HFF-Myc (cell line): ENCODE measurements around the gene CRY2.
A peak's percentile ranks its signal among the peaks of the same experiment; 100 is the strongest.

ENCODE experiments used
- DNase-seq: peaks from one replicate; pipeline ENCODE4 v3.0.0-alpha.2; 2011; ENCODE audit warnings: low read depth; ENCODE audit errors: extremely low read depth
- H3K4me3 ChIP-seq: replicated peaks from 2 replicates; pipeline ENCODE4 v1.5.1; 2011; ENCODE audit warnings: low read depth, mild to moderate bottlenecking, control low read depth, low read length
- CTCF ChIP-seq: IDR thresholded peaks from 2 replicates; pipeline ENCODE4 v1.5.1; 2012; ENCODE audit warnings: mild to moderate bottlenecking, low read depth, low read length, control low read depth; ENCODE audit errors: missing control alignments

Gene CRY2

DNA sequence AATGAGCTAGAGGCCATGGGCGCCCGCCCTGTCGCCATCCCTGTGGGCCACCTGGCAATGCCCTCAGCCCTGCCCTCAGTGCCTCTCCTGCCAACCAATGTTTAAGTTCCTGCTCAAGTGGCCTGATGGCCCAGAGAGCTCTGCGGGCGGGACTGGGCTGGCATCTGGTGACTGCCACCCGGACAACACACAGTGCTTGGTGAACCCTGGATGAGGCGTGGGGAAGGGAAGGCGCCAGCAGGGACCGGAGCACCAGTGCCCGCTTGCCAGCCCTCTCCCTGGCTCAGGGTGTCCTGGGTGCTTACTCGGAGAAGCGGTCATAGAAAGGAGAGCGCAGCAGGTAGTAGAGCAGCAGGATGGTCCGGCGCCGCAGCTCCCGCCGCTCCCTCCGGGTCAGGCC lies 66.2 kb downstream of the CRY2 start:
- H3K4me3 ChIP-seq: no peak overlapping the region
- TF ChIP-seq CTCF: no peak
- no peak for DNase-seq

- H3K4me3 ChIP-seq: no peak overlapping the region
- DNase-seq: no peak
- no peak for TF ChIP-seq CTCF
Measured at GRCh38 chr11:45913942-45914635, 66.8 kb downstream of the CRY2 start.

GRCh38 chr11:45915446-45915845 lies 68.2 kb downstream of the CRY2 start:
- DNase-seq: no peak
- TF ChIP-seq CTCF: no peak
- no peak overlapping the region for H3K4me3 ChIP-seq

GRCh38 chr11:45917286-45917622 lies 70.0 kb downstream of the CRY2 start:
- H3K4me3 ChIP-seq: peak overlapping the region; percentile 95
- DNase-seq: no peak
- TF ChIP-seq CTCF: no peak

- peak; percentile 96 for DNase-seq
- no peak for TF ChIP-seq CTCF
- H3K4me3 ChIP-seq: peak within 1 kb of the TSS; percentile 95
Measured at GRCh38 chr11:45917623-45918330, 70.5 kb downstream of the CRY2 start, which contains the start of gene PEX16. Gene PEX16 (minus strand): TSS chr11:45917877. CDS start chr11:45917811, 66 bp downstream.

DNA sequence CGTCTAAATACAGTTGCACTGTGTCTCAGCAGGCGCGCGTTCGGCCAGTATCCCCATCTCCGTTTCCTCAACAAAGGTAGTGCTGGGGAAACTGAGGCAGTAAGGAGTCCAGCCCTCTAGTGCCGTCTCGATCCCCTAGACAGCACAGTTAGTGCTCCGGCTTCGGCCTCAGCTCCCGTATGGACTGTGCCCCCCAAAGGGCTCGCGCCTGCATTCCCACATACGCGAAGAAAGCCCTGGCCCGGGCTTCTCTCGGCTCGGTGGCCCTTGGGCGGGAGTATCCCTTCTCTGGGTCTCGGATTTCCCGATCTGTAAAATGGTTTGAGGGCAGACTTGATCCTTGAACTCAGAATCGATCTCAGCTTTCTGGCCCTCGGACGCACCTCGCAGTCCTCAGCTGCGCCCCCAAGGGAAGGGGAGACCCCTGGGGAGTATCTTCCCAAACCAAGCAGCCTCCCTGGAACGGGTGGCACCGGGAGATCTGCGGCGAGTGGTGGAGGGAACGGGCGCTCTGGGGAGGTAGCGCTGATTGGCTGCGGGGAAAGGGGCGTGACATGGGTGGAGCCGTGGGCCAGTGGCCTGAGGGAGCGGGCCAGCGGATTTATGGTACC lies 71.2 kb downstream of the CRY2 start:
- peak; percentile 19 for DNase-seq
- TF ChIP-seq CTCF: no peak
- peak overlapping the region; percentile 95 for H3K4me3 ChIP-seq
